ENCODE data around the gene MGAT5B. TPM values are rescaled to one million over a fixed set of nuclear protein-coding genes. Genes with fewer than 3 reads are reported as not detected.

The MGAT5B gene
- total and polyA plus RNA-seq, 11 donors: 0.07 to 0.21 (median 0.15) TPM; not detected in 6

DNA sequence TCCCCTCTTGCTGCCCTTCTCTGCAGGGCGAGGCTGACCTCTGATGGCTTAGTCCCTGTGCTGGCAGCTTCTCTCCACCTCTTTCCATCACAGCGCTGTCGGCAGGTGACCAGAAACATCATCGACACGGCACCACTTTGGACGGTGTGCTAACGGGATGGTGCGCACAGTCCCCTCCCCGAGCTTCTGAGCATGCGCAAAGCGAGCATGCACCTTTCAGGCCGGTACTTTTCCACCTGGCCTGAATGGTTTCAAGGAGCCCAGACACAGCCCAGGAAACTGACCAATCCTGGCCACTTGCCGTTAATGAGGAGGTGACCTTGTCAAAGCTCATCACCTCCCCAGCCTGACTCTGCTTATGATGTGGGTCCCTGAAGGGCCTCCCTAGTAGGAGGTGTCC, 54.8 kb downstream of the MGAT5B start:
- no peak overlapping the region for H3K4me3 ChIP-seq
- WGBS, 4 donors: 73 to 79% (median 76%) methylated on average over 12 to 13 of the region's 13 CpGs
- H3K27ac ChIP-seq: no peak overlapping the region
- no peaks in the 10 kb centered on the region for H3K9me3 ChIP-seq
- H3K36me3 ChIP-seq: no peaks in the 10 kb centered on the region
- TF ChIP-seq CTCF (IDR thresholded peaks at IDR 0.05): no peak
- TF ChIP-seq POLR2A (IDR thresholded peaks at IDR 0.05): no peak
- intact Hi-C loops (cut with DNase I): no loop called here
- ATAC-seq (no peak), DNase-seq (peak in 1 of 5 donors; percentile 19)
- peaks cover 0 to 43% (median 12%) of the 10 kb centered on the region in 9 donors for H3K27me3 ChIP-seq
- H3K4me1 ChIP-seq: peaks cover 0 to 13% (median 0%) of the 10 kb centered on the region in 12 donors

GRCh38 chr17:76923491-76923890, 55.3 kb downstream of the MGAT5B start:
- TF ChIP-seq POLR2A (IDR thresholded peaks at IDR 0.05): no peak
- Histone ChIP-seq H3K36me3 (no peaks in the 10 kb centered on the region), H3K4me1 (peaks cover 0 to 8% (median 0%) of the 10 kb centered on the region in 12 donors), H3K9me3 (no peaks in the 10 kb centered on the region), H3K27me3 (peaks cover 0 to 43% (median 12%) of the 10 kb centered on the region in 9 donors), H3K27ac (no peak overlapping the region), H3K4me3 (no peak overlapping the region)
- DNase-seq (no peak), ATAC-seq (no peak)
- 80 to 84% (median 81%) methylated on average over 13 of the region's 13 CpGs for WGBS, 4 donors
- intact Hi-C loops (cut with DNase I): no loop called here

GRCh38 chr17:76924345-76925342, 56.4 kb downstream of the MGAT5B start:
- H3K9me3 ChIP-seq: no peaks in the 10 kb centered on the region
- no peaks in the 10 kb centered on the region for H3K36me3 ChIP-seq
- peaks cover 0 to 6% (median 0%) of the 10 kb centered on the region in 12 donors for H3K4me1 ChIP-seq
- intact Hi-C loops (cut with DNase I): no loop called here
- no peak overlapping the region for H3K27ac ChIP-seq
- TF ChIP-seq CTCF (IDR thresholded peaks at IDR 0.05) (no peak), POLR2A (IDR thresholded peaks at IDR 0.05) (no peak)
- DNase-seq (no peak), ATAC-seq (no peak)
- WGBS, 4 donors: 71 to 76% (median 74%) methylated on average over 17 to 31 of the region's 32 CpGs
- no peak overlapping the region for H3K4me3 ChIP-seq
- H3K27me3 ChIP-seq: peaks cover 0 to 38% (median 12%) of the 10 kb centered on the region in 9 donors

DNA sequence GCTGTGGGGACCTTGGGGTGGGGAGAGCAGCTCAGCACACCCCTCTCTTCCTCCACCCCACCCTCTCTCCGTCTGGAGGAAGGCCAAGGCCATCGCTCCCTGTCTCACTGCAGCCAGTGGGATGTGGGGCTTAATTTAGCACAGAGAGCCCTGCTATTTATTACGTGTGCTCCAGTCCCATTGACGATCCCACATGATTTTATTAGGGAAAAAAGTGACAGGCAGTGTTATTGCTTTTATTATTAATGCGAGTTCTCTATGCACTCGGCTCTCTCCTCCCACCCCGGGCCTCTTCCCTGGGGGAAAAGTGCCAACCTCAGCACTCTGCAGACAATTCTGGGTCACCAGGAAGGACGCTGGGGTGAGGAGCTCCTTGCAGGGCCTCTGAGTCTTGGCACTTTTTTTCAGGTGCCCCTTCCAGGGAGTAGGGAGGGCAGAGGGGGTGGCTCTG, 57.3 kb downstream of the MGAT5B start:
- TF ChIP-seq POLR2A (IDR thresholded peaks at IDR 0.05): no peak
- no peak for TF ChIP-seq CTCF (IDR thresholded peaks at IDR 0.05)
- peaks cover 0 to 32% (median 11%) of the 10 kb centered on the region in 9 donors for H3K27me3 ChIP-seq
- ATAC-seq: peak; percentile 47 to 68 (median 50)
- H3K4me1 ChIP-seq: peaks cover 0 to 6% (median 0%) of the 10 kb centered on the region in 12 donors
- no peaks in the 10 kb centered on the region for H3K9me3 ChIP-seq
- intact Hi-C loops (cut with DNase I): no loop called here
- H3K4me3 ChIP-seq: no peak overlapping the region
- WGBS, 4 donors: 12 to 26% (median 21%) methylated on average over 8 of the region's 8 CpGs
- H3K27ac ChIP-seq: peak overlapping the region in 1 of 12 donors; percentile 38
- H3K36me3 ChIP-seq: no peaks in the 10 kb centered on the region
- DNase-seq: peak in 2 of 5 donors; percentile 42 to 53
